ENCODE results near the gene ACAA1.

Gene ACAA1

GRCh38 chr3:38148311-38148882 is 11.5 kb upstream of the ACAA1 start:
- DNase-seq (ENCODE audit: low read depth in 2 of 2), result no peak
- TF ChIP-seq, protein P1, sequence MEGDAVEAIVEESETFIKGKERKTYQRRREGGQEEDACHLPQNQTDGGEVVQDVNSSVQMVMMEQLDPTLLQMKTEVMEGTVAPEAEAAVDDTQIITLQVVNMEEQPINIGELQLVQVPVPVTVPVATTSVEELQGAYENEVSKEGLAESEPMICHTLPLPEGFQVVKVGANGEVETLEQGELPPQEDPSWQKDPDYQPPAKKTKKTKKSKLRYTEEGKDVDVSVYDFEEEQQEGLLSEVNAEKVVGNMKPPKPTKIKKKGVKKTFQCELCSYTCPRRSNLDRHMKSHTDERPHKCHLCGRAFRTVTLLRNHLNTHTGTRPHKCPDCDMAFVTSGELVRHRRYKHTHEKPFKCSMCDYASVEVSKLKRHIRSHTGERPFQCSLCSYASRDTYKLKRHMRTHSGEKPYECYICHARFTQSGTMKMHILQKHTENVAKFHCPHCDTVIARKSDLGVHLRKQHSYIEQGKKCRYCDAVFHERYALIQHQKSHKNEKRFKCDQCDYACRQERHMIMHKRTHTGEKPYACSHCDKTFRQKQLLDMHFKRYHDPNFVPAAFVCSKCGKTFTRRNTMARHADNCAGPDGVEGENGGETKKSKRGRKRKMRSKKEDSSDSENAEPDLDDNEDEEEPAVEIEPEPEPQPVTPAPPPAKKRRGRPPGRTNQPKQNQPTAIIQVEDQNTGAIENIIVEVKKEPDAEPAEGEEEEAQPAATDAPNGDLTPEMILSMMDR (IDR thresholded peaks at IDR 0.05; ENCODE audit: low read depth, low read length), result no peak
- H3K4me3 ChIP-seq (replicated peaks in 1 of 2; ENCODE audit: low read depth in 2 of 2, low read length in 2 of 2), result no peak overlapping the region

DNA sequence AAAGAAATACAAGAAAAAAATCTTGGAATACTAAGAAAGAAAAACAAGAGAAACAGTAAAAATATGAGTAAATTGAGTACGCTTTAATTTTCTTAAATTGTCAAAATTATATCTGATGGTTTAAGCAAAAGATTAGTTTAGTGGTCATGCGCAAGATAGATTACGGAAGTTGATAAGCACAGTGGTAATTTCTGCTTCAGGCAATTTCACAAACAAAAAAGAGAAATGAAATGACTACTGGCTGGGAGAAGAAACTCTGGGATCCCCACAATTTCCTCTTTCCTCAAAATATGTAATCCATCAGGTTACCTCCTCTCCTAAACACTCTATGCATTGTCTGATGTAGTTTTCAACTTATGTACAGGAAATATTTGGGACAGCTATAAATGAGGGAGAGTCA is 10.5 kb upstream of the ACAA1 start:
- DNase-seq (ENCODE audit: low read depth in 2 of 2), result no peak
- TF ChIP-seq, protein P1 (IDR thresholded peaks at IDR 0.05; ENCODE audit: low read depth, low read length), result no peak
- H3K4me3 ChIP-seq (replicated peaks in 1 of 2; ENCODE audit: low read depth in 2 of 2, low read length in 2 of 2), result no peak overlapping the region

- TF ChIP-seq, protein P1 (IDR thresholded peaks at IDR 0.05; ENCODE audit: low read depth, low read length), result no peak
- no peak for DNase-seq (ENCODE audit: low read depth in 2 of 2)
These were observed 9.6 kb upstream of the ACAA1 start for GRCh38 chr3:38146504-38146903.

DNA sequence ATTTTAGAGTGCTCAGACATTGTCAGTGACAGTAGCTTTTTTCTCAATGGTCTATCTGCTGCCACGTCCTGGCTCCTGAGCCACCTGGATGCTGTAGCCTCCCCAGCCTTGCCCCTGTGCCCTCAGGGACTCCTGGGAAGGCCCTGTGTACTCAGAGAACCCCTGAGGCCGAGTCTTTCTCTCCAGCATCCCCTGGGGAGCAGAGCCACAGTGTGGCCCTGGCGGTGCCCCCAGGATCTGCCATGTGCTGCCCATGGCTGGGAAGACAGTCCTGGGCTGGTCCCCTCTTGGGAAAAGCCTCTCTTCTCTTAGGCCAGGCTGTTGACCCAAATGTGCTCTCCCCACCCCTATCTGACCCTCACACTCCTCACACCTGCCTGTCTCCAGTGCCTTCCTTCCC is 6.6 kb upstream of the ACAA1 start:
- no peak overlapping the region for H3K4me3 ChIP-seq (replicated peaks in 1 of 2; ENCODE audit: low read depth in 2 of 2, low read length in 2 of 2)
- no peak for DNase-seq (ENCODE audit: low read depth in 2 of 2)
- TF ChIP-seq, protein P1 (IDR thresholded peaks at IDR 0.05; ENCODE audit: low read depth, low read length), result no peak

More at GRCh38 chr3:38146504-38146903, 9.6 kb upstream of the ACAA1 start:
- H3K4me3 ChIP-seq (replicated peaks in 1 of 2; ENCODE audit: low read depth in 2 of 2, low read length in 2 of 2), result no peak overlapping the region

DNA sequence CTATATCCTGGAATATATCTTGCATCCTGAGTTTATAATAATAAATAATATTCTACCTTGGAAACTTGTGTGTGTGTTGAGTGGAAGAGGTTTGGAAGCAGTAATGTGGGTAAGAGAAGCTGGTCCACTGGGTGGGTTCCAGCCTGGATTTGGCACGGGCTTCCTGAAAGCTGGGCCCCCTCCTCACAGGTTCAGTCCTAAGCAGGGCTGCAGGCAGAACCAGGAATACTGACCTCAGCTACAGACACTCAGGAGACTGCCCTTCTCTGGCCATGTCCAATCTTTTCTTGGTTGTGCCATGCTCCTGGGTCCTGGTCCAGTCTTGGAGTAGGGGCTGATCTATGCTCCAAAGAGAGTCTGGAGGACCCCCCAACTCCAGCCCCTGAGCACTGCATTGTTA is 6.0 kb upstream of the ACAA1 start:
- no peak for DNase-seq (ENCODE audit: low read depth in 2 of 2)
- TF ChIP-seq, protein P1 (IDR thresholded peaks at IDR 0.05; ENCODE audit: low read depth, low read length), result no peak
- no peak overlapping the region for H3K4me3 ChIP-seq (replicated peaks in 1 of 2; ENCODE audit: low read depth in 2 of 2, low read length in 2 of 2)

DNA sequence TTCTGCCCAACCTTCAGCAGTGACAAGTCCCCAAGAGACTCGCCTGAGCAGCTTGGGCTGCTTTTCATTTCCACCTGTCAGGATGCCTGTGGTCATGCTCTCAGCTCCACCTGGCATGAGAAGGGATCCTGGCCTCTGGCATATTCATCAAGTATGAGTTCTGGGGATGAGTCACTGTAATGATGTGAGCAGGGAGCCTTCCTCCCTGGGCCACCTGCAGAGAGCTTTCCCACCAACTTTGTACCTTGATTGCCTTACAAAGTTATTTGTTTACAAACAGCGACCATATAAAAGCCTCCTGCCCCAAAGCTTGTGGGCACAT is 5.0 kb upstream of the ACAA1 start:
- DNase-seq (ENCODE audit: low read depth in 2 of 2), result no peak
- TF ChIP-seq, protein P1 (IDR thresholded peaks at IDR 0.05; ENCODE audit: low read depth, low read length), result no peak
- H3K4me3 ChIP-seq (replicated peaks in 1 of 2; ENCODE audit: low read depth in 2 of 2, low read length in 2 of 2), result no peak overlapping the region

Data from cardiac fibroblast (primary cell).